Measurements from ENCODE around the gene MS4A4A. TPM values are rescaled to one million over a fixed set of nuclear protein-coding genes. Genes with fewer than 3 reads are reported as not detected.

MS4A4A gene
- total and polyA plus RNA-seq, 8 donors: 0.43 to 18.9 (median 1.8) TPM

- Histone ChIP-seq H3K4me1 (no peaks in the 10 kb centered on the region), H3K4me3 (no peak overlapping the region), H3K27me3 (no peaks in the 10 kb centered on the region), H3K27ac (no peak overlapping the region), H3K9me3 (no peaks in the 10 kb centered on the region), H3K36me3 (no peaks in the 10 kb centered on the region)
- no peak for TF ChIP-seq CTCF (IDR thresholded peaks at IDR 0.05)
- DNase-seq: no peak
- WGBS, 2 donors: 67 to 71% methylated on average over 3 of the region's 3 CpGs
- intact Hi-C loops (cut with DNase I): no loop called here
- no peak for ATAC-seq
- no peak for FAIRE-seq
Observed at GRCh38 chr11:60307507-60308195, 27.2 kb downstream of the MS4A4A start.

GRCh38 chr11:60310407-60310998, 30.0 kb downstream of the MS4A4A start:
- intact Hi-C loops (cut with DNase I): no loop called here
- no peaks in the 10 kb centered on the region for H3K4me1 ChIP-seq
- no peaks in the 10 kb centered on the region for H3K36me3 ChIP-seq
- no peaks in the 10 kb centered on the region for H3K9me3 ChIP-seq
- H3K4me3 ChIP-seq: no peak overlapping the region
- whole genome bisulfite sequencing, 2 donors: 47 to 59% methylated on average over 5 of the region's 5 CpGs
- no peaks in the 10 kb centered on the region for H3K27me3 ChIP-seq
- peak in 2 of 4 donors; percentile 47 to 80 for ATAC-seq
- peak overlapping the region in 1 of 4 donors; percentile 41 for H3K27ac ChIP-seq
- peak in 1 of 6 donors; percentile 27 for DNase-seq
- FAIRE-seq: no peak
- TF ChIP-seq CTCF (IDR thresholded peaks at IDR 0.05): no peak

- WGBS, 2 donors: 36 to 39% methylated on average over 2 of the region's 2 CpGs
- Histone ChIP-seq H3K27ac (peak overlapping the region in 1 of 4 donors; percentile 15), H3K4me1 (no peaks in the 10 kb centered on the region), H3K27me3 (no peaks in the 10 kb centered on the region), H3K36me3 (no peaks in the 10 kb centered on the region), H3K9me3 (no peaks in the 10 kb centered on the region), H3K4me3 (no peak overlapping the region)
- intact Hi-C loops (cut with DNase I): no loop called here
- TF ChIP-seq CTCF (IDR thresholded peaks at IDR 0.05): no peak
- ATAC-seq (no peak), DNase-seq (no peak), FAIRE-seq (no peak)
Observed at GRCh38 chr11:60314635-60315321, 34.3 kb downstream of the MS4A4A start.

GRCh38 chr11:60315871-60316270, 35.4 kb downstream of the MS4A4A start:
- no peak for FAIRE-seq
- Histone ChIP-seq H3K36me3 (no peaks in the 10 kb centered on the region), H3K27ac (no peak overlapping the region), H3K4me1 (no peaks in the 10 kb centered on the region), H3K4me3 (no peak overlapping the region), H3K9me3 (no peaks in the 10 kb centered on the region), H3K27me3 (no peaks in the 10 kb centered on the region)
- intact Hi-C loops (cut with DNase I): no loop called here
- no peak for DNase-seq
- no peak for ATAC-seq
- no peak for TF ChIP-seq CTCF (IDR thresholded peaks at IDR 0.05)

- H3K4me1 ChIP-seq: no peaks in the 10 kb centered on the region
- no peak for FAIRE-seq
- no peak for ATAC-seq
- no peak overlapping the region for H3K27ac ChIP-seq
- TF ChIP-seq CTCF (IDR thresholded peaks at IDR 0.05): no peak
- no peak for DNase-seq
- 47 to 61% methylated on average over 2 of the region's 2 CpGs for WGBS, 2 donors
- intact Hi-C loops (cut with DNase I): no loop called here
- no peaks in the 10 kb centered on the region for H3K36me3 ChIP-seq
- no peaks in the 10 kb centered on the region for H3K9me3 ChIP-seq
- H3K27me3 ChIP-seq: no peaks in the 10 kb centered on the region
- no peak overlapping the region for H3K4me3 ChIP-seq
Observed at GRCh38 chr11:60316317-60316716, 35.9 kb downstream of the MS4A4A start.

Measured in pancreas (tissue), 10 donors.